Ovary (tissue), 3 donors: Measurements from ENCODE around the gene ATP5PB.

Source experiments
- POLR2A ChIP-seq: fragments of 450-650 bp; IDR thresholded peaks from one replicate; pipeline ENCODE4 v1.6.1; 2017; ENCODE audit warnings: antibody characterized with exemption, mild to moderate bottlenecking, moderate library complexity
- TF ChIP-seq, protein P1 (sequence below), 3 donors: fragments of 450-650 bp in 2 of 3; fragments of 200-600 bp in 1 of 3; IDR thresholded peaks; one replicate each; pipeline versions ENCODE4 v1.5.1 to v1.8.0; 2016 to 2022; ENCODE audit warnings: antibody characterized with exemption in 3 of 3, mild to moderate bottlenecking in 1 of 3
- donor health status: DM: no; HTN: no; CAD: no.

DNA sequence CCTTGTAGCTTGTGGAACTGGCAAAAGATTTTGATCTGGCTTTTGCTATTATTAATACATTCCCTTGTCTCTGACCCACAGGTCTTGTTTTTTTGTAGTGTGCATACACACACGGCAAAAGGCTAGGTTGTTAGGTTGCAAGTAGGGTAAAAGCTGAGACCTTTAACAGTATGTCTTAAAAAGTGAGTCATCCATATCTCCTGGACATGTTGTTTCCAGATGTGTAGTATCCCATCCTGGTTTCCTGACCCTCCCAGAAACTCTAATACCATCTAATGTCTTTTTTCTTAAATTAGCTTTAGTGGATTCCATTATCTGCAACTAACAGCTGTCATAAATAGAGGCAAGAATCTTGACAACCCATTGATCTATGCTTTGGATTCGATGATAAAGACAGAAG lies 36.4 kb upstream of the ATP5PB start:
- TF ChIP-seq, protein P1, sequence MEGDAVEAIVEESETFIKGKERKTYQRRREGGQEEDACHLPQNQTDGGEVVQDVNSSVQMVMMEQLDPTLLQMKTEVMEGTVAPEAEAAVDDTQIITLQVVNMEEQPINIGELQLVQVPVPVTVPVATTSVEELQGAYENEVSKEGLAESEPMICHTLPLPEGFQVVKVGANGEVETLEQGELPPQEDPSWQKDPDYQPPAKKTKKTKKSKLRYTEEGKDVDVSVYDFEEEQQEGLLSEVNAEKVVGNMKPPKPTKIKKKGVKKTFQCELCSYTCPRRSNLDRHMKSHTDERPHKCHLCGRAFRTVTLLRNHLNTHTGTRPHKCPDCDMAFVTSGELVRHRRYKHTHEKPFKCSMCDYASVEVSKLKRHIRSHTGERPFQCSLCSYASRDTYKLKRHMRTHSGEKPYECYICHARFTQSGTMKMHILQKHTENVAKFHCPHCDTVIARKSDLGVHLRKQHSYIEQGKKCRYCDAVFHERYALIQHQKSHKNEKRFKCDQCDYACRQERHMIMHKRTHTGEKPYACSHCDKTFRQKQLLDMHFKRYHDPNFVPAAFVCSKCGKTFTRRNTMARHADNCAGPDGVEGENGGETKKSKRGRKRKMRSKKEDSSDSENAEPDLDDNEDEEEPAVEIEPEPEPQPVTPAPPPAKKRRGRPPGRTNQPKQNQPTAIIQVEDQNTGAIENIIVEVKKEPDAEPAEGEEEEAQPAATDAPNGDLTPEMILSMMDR (IDR thresholded peaks at IDR 0.05) = no peak
- no peak for TF ChIP-seq POLR2A
